CD4-positive, alpha-beta memory T cell (primary cell): ENCODE results near the gene MORF4L1. TPM values are rescaled to one million over a fixed set of nuclear protein-coding genes. Genes with fewer than 3 reads are reported as not detected.
"Not testable (repeated sequence)": the region's sequence is repeated elsewhere in the genome, so short reads cannot be mapped to it uniquely, and the experiment has no call there.

ENCODE experiments used
- CTCF ChIA-PET: fragments of 350-600 bp; sonication (Branson Sonifier 250); formaldehyde crosslinking; loops from one replicate; lab custom pipeline; 2021; ENCODE audit warnings: inconsistent platforms; ENCODE audit not compliant: partially characterized antibody; lab: Charles Lee
- POLR2A ChIA-PET: fragments of 350-600 bp; sonication (Branson Sonifier 250); formaldehyde crosslinking; loops from one replicate; lab custom pipeline; 2021; ENCODE audit not compliant: partially characterized antibody; lab: Charles Lee
- DNase-seq, 5 donors: peaks; one replicate each; pipeline versions ENCODE4 v3.0.0 to v3.0.0-alpha.2; 2020 to 2022; ENCODE audit warnings: mixed read lengths in 1 of 5
- H3K27ac ChIP-seq: one replicate; pipeline ENCODE4 v1.7.0; 2013; ENCODE audit warnings: low read depth, low read length
- H3K27me3 ChIP-seq: 2 replicates; pipeline ENCODE4 v1.7.0; 2013; ENCODE audit warnings: mild to moderate bottlenecking, low read length, moderate library complexity; ENCODE audit not compliant: insufficient read depth
- H3K36me3 ChIP-seq: 2 replicates; pipeline ENCODE4 v1.7.0; 2013; ENCODE audit warnings: mild to moderate bottlenecking, low read length, moderate library complexity; ENCODE audit not compliant: insufficient read depth
- H3K4me1 ChIP-seq: 2 replicates; pipeline ENCODE4 v1.7.0; 2013; ENCODE audit warnings: mild to moderate bottlenecking, low read length, moderate library complexity; ENCODE audit not compliant: insufficient read depth
- H3K4me3 ChIP-seq, 2 donors: one replicate each; pipeline ENCODE4 v1.7.0; 2013; ENCODE audit warnings: low read length in 2 of 2, mild to moderate bottlenecking in 1 of 2
- H3K9me3 ChIP-seq, 2 donors: one replicate each; pipeline ENCODE4 v1.7.0; 2013; ENCODE audit warnings: low read length in 2 of 2, control low read depth in 1 of 2; ENCODE audit not compliant: control insufficient read depth in 1 of 2
- H3K27ac Mint-ChIP-seq, 7 donors: one replicate each; pipeline ENCODE4 v1.8.0; 2020 to 2021; ENCODE audit warnings: mixed read lengths in 7 of 7, mild to moderate bottlenecking in 6 of 7, inconsistent platforms in 3 of 7, moderate library complexity in 3 of 7
- H3K27me3 Mint-ChIP-seq, 2 donors: one replicate each; pipeline ENCODE4 v1.8.0; 2020 to 2021; ENCODE audit warnings: mixed read lengths in 2 of 2
- H3K36me3 Mint-ChIP-seq, 2 donors: one replicate each; pipeline ENCODE4 v1.8.0; 2020 to 2021; ENCODE audit warnings: mixed read lengths in 2 of 2, inconsistent platforms in 1 of 2, mild to moderate bottlenecking in 1 of 2
- H3K4me1 Mint-ChIP-seq, 4 donors: one replicate each; pipeline ENCODE4 v1.8.0; 2020 to 2021; ENCODE audit warnings: mixed read lengths in 4 of 4, mild to moderate bottlenecking in 1 of 4
- H3K4me3 Mint-ChIP-seq, 8 donors: one replicate each; pipeline ENCODE4 v1.8.0; 2020 to 2021; ENCODE audit warnings: mixed read lengths in 8 of 8, mild to moderate bottlenecking in 7 of 8, moderate library complexity in 6 of 8, inconsistent platforms in 3 of 8
- H3K9me3 Mint-ChIP-seq, 8 donors: one replicate each; pipeline ENCODE4 v1.8.0; 2020 to 2021; ENCODE audit warnings: mixed read lengths in 8 of 8, mild to moderate bottlenecking in 5 of 8, inconsistent platforms in 3 of 8, moderate library complexity in 1 of 8
- intact Hi-C: fragments of 100-400 bp; cut with micrococcal nuclease; formaldehyde crosslinking; loops from one replicate; pipeline ENCODE4 v1.15.1; 2023
- polyA plus RNA-seq, 2 donors: library from polyadenylated mRNA; unstranded; fragments of 300-500 nt; fragmentation: Illumina TruSeq; gene quantifications; one replicate each; pipeline ENCODE4 v1.2.3, GENCODE V29; 2021
- total RNA-seq, 2 experiments: library from RNA; stranded (reverse); gene quantifications; one replicate each; pipeline ENCODE4 v1.2.3, GENCODE V29; 2021

MORF4L1 gene
- total and polyA plus RNA-seq, 4 experiments from 2014 or later = 260 to 395 (median 274) TPM

GRCh38 chr15:78923480-78924360 lies 51.0 kb downstream of the MORF4L1 start:
- ChIA-PET CTCF (interaction anchor here (0.9 to 1.3 kb wide), 2 partner anchors 15 to 50 kb away, joined by 3 read pairs; no protein-coding TSS in a partner anchor), POLR2A (no interaction called here)
- no peaks in the 10 kb centered on the region for H3K27me3 ChIP-seq
- intact Hi-C loops = no loop called here
- Mint-ChIP-seq H3K4me3 (no peak overlapping the region), H3K27ac (peak overlapping the region in 5 of 7 donors; percentile 10 to 83 (median 69)), H3K27me3 (no peaks in the 10 kb centered on the region), H3K36me3 (peaks cover 39 to 68% of the 10 kb centered on the region in 2 donors), H3K4me1 (peaks cover 0 to 2% (median 0%) of the 10 kb centered on the region in 4 donors), H3K9me3 (no peaks in the 10 kb centered on the region)
- H3K27ac ChIP-seq = no peak overlapping the region
- no peaks in the 10 kb centered on the region for H3K4me1 ChIP-seq
- H3K4me3 ChIP-seq = no peak overlapping the region
- H3K36me3 ChIP-seq = peaks cover 33% of the 10 kb centered on the region
- DNase-seq = no peak
- H3K9me3 ChIP-seq = no peaks in the 10 kb centered on the region

DNA sequence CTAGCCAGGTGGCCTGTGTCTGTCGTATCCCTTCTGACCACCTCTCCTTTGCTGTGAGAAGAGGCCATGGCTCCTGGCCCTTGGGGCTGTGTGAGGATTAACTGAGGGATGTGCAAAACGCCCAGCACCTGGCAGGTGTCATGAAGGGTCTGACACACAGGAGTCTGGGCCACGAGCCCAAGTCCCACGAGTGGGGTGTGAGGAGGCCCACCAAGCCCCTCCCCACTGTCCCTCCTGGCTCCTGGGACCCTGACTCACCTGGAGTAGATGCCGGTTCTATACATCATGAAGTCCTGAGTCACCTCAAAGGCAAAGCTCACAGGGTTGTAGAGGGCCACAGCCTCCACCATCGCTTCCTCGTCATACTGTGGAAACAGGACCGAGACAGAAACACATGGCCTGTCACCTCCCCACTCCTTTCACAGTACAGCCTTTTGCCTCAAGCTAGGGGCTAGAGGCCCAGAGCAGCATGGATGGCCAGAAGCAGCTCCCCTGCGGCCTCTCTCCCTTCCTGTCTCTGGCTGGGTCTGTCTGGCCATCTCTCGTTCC lies 52.5 kb downstream of the MORF4L1 start:
- Mint-ChIP-seq H3K36me3 (peaks cover 38 to 59% of the 10 kb centered on the region in 2 donors), H3K27me3 (no peaks in the 10 kb centered on the region), H3K4me1 (peaks cover 0 to 2% (median 0%) of the 10 kb centered on the region in 4 donors), H3K9me3 (peaks cover 0 to under 1% (median 0%) of the 10 kb centered on the region in 8 donors), H3K27ac (peak overlapping the region in 2 of 7 donors; percentile 67 to 68), H3K4me3 (peak overlapping the region in 1 of 8 donors; percentile 1)
- H3K4me3 ChIP-seq = no peak overlapping the region
- DNase-seq = no peak
- no peaks in the 10 kb centered on the region for H3K27me3 ChIP-seq
- no peaks in the 10 kb centered on the region for H3K4me1 ChIP-seq
- H3K9me3 ChIP-seq = no peaks in the 10 kb centered on the region
- H3K27ac ChIP-seq = no peak overlapping the region
- ChIA-PET CTCF (interaction anchor here (0.9 to 1.3 kb wide), 2 partner anchors 17 to 51 kb away, joined by 3 read pairs; no protein-coding TSS in a partner anchor), POLR2A (interaction anchor here (0.7 to 1.2 kb wide), 2 partner anchors 18 to 51 kb away, joined by 3 read pairs; no protein-coding TSS in a partner anchor)
- H3K36me3 ChIP-seq = peaks cover 33% of the 10 kb centered on the region
- intact Hi-C loops = no loop called here

GRCh38 chr15:78925956-78926743 lies 53.5 kb downstream of the MORF4L1 start:
- H3K4me3 ChIP-seq = no peak overlapping the region
- no peak overlapping the region for H3K27ac ChIP-seq
- H3K9me3 ChIP-seq = no peaks in the 10 kb centered on the region
- intact Hi-C loops = no loop called here
- Mint-ChIP-seq H3K27me3 (no peaks in the 10 kb centered on the region), H3K4me3 (no peak overlapping the region), H3K9me3 (peaks cover 0 to 2% (median 0%) of the 10 kb centered on the region in 8 donors), H3K27ac (peak overlapping the region in 4 of 7 donors; percentile 32 to 67 (median 54)), H3K36me3 (peaks cover 35 to 59% of the 10 kb centered on the region in 2 donors), H3K4me1 (peaks cover 0 to 2% (median under 1%) of the 10 kb centered on the region in 4 donors)
- peaks cover 31% of the 10 kb centered on the region for H3K36me3 ChIP-seq
- DNase-seq = no peak
- CTCF ChIA-PET = no interaction called here
- POLR2A ChIA-PET = interaction anchor here (0.7 to 1.2 kb wide), 2 partner anchors 17 to 52 kb away, joined by 3 read pairs; no protein-coding TSS in a partner anchor
- no peaks in the 10 kb centered on the region for H3K4me1 ChIP-seq
- H3K27me3 ChIP-seq = no peaks in the 10 kb centered on the region

- DNase-seq = no peak
- ChIA-PET POLR2A (no interaction called here), CTCF (no interaction called here)
- Mint-ChIP-seq H3K27me3 (no peaks in the 10 kb centered on the region), H3K4me1 (peaks cover 0 to 2% (median under 1%) of the 10 kb centered on the region in 4 donors), H3K36me3 (peaks cover 24 to 48% of the 10 kb centered on the region in 2 donors), H3K27ac (peak overlapping the region in 3 of 7 donors; percentile 34 to 78 (median 42)), H3K9me3 (peaks cover 0 to 2% (median 0%) of the 10 kb centered on the region in 8 donors), H3K4me3 (peak overlapping the region in 1 of 8 donors; percentile 8)
- intact Hi-C loops = no loop called here
- no peaks in the 10 kb centered on the region for H3K27me3 ChIP-seq
- H3K4me1 ChIP-seq = no peaks in the 10 kb centered on the region
- H3K27ac ChIP-seq = no peak overlapping the region
- H3K36me3 ChIP-seq = peaks cover 20% of the 10 kb centered on the region
- H3K4me3 ChIP-seq = no peak overlapping the region
- H3K9me3 ChIP-seq = no peaks in the 10 kb centered on the region
Observed at GRCh38 chr15:78927077-78927790, 54.5 kb downstream of the MORF4L1 start.

DNA sequence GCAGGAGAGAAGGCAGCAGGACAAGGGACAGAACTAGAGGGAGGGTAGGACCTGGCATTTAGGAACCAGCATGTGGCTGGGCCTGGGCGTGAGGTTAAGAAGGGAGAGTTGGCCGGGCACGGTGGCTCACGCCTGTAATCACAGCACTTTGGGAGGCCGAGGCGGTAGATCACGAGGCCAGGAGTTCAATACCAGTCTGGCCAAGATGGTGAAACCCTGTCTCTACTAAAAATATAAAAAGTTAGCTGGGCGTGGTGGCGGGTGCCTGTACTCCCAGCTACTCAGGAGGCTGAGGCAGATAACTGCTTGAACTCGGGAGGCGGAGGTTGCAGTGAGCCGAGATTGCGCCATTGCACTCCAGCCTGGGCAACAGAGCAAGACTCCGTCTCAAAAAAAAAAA lies 55.5 kb downstream of the MORF4L1 start:
- POLR2A ChIA-PET, H3K9me3 Mint-ChIP-seq, H3K4me3 Mint-ChIP-seq, H3K27ac ChIP-seq, H3K4me1 ChIP-seq, intact Hi-C loops, H3K4me3 ChIP-seq, H3K27me3 ChIP-seq, CTCF ChIA-PET, H3K9me3 ChIP-seq, H3K4me1 Mint-ChIP-seq, H3K27me3 Mint-ChIP-seq, DNase-seq: not testable (repeated sequence)
- Mint-ChIP-seq H3K36me3 (peaks cover 26 to 47% of the 10 kb centered on the region in 2 donors), H3K27ac (peak overlapping the region in 2 of 7 donors; percentile 51 to 64)
- peaks cover 13% of the 10 kb centered on the region for H3K36me3 ChIP-seq

DNA sequence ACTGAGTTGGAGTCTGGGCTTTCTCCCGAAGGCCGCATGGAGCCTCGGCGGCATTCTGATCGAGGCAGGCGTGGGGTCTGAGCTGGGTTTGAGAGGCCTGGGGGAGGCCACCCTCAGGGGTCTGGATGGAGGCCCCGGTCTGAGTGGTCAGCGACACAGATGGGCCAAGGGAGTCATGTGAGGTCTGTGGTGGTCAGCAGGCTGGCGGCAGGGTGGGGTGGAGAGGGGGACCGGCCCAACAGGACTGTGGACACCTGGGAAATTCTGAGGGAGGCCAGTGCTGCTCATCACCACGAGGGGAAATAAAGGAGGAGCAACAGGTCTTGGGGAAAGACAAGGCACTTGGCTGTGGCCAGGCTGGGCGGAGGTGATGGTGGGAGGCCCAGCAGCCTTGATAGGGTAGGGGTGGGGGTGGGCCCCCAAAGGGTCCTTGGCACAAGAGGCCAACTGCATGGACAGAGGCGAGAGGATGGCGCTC lies 56.0 kb downstream of the MORF4L1 start:
- no peak for DNase-seq
- POLR2A ChIA-PET = no interaction called here
- Histone ChIP-seq H3K4me3 (no peak overlapping the region), H3K36me3 (peaks cover 13% of the 10 kb centered on the region), H3K27ac (no peak overlapping the region), H3K9me3 (no peaks in the 10 kb centered on the region), H3K4me1 (no peaks in the 10 kb centered on the region), H3K27me3 (no peaks in the 10 kb centered on the region)
- Mint-ChIP-seq H3K27me3 (no peaks in the 10 kb centered on the region), H3K4me1 (peaks cover 0 to 4% (median 1%) of the 10 kb centered on the region in 4 donors), H3K4me3 (no peak overlapping the region), H3K36me3 (peaks cover 24 to 48% of the 10 kb centered on the region in 2 donors), H3K27ac (peak overlapping the region in 2 of 7 donors; percentile 29 to 65), H3K9me3 (peaks cover 0 to 2% (median 0%) of the 10 kb centered on the region in 8 donors)
- CTCF ChIA-PET = no interaction called here
- intact Hi-C loops = no loop called here
